Measurements from ENCODE around the gene MKLN1.

The MKLN1 gene

GRCh38 chr7:131354390-131354789 is 26.7 kb downstream of the MKLN1 start:
- no peak for DNase-seq (ENCODE audit: extremely low read depth, low read depth)
- TF ChIP-seq CTCF (IDR thresholded peaks at IDR 0.05; ENCODE audit: low read depth, low read length), result no peak

- no peak for TF ChIP-seq CTCF (IDR thresholded peaks at IDR 0.05; ENCODE audit: low read depth, low read length)
- DNase-seq (ENCODE audit: extremely low read depth, low read depth), result no peak
These were observed 28.5 kb downstream of the MKLN1 start for GRCh38 chr7:131355917-131356777.

DNA sequence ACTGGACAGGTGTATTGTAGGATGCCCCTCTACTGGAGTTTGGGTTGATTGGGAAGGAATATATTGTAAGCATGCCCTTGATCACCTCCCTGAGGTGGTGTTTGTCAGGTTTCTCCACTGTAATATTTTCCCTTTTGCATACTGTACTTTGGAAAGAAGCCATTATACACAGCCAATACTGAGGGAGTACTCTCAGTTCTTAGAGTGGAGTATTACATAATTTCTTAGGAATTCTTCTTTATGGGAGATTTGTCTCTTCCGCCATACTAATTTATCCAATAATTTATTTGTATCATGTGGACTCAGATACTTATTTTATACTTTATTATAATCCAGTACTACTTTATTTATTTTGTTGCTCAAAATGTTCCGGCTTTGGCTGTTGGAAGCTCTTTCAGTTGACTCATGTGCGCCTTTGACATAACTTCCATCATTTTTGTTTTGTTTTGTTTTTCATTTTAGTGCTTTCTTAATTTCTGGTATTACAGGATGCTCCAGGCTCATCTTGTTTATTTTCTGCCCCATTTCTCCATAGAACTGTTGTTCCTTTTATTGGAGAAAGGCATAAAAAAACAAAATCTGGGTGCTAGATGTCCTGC is 29.7 kb downstream of the MKLN1 start:
- DNase-seq (ENCODE audit: extremely low read depth, low read depth), result no peak
- no peak for TF ChIP-seq CTCF (IDR thresholded peaks at IDR 0.05; ENCODE audit: low read depth, low read length)

- no peak for DNase-seq (ENCODE audit: extremely low read depth, low read depth)
- no peak for TF ChIP-seq CTCF (IDR thresholded peaks at IDR 0.05; ENCODE audit: low read depth, low read length)
These were observed 31.0 kb downstream of the MKLN1 start for GRCh38 chr7:131358636-131359035.

- no peak for DNase-seq (ENCODE audit: extremely low read depth, low read depth)
- no peak for TF ChIP-seq CTCF (IDR thresholded peaks at IDR 0.05; ENCODE audit: low read depth, low read length)
These were observed 31.6 kb downstream of the MKLN1 start for GRCh38 chr7:131359136-131359776.

- DNase-seq (ENCODE audit: extremely low read depth, low read depth), result no peak
- no peak for TF ChIP-seq CTCF (IDR thresholded peaks at IDR 0.05; ENCODE audit: low read depth, low read length)
These were observed 36.0 kb downstream of the MKLN1 start for GRCh38 chr7:131363719-131364118.
